Heart left ventricle (tissue), 16 donors: ENCODE data around the gene IFNGR2. TPM values are rescaled to one million over a fixed set of nuclear protein-coding genes. Genes with fewer than 3 reads are reported as not detected.

Source experiments
- ATAC-seq, 4 donors: fragments of 200-7000 bp; cut with Tn5 transposase; one replicate each; pipeline ENCODE4 v1.9.1; 2020 to 2022; ENCODE audit warnings: moderate library complexity in 4 of 4, mild to moderate bottlenecking in 3 of 4, moderate number of reproducible peaks in 1 of 4
- DNase-seq, 5 donors: peaks; one replicate each; pipeline ENCODE4 v3.0.0-alpha.2; 2020
- H3K27ac ChIP-seq, 12 donors: fragments of 200-600 bp; sonication (generic) in 4 of 12; one replicate each; pipeline versions ENCODE4 v1.5.0 to v1.8.0; 2016 to 2022; ENCODE audit warnings: mild to moderate bottlenecking in 2 of 12
- H3K27me3 ChIP-seq, 9 donors: fragments of 200-600 bp; sonication (generic) in 2 of 9; one replicate each; pipeline versions ENCODE4 v1.5.1 to v1.8.0; 2016 to 2022; ENCODE audit warnings: mild to moderate bottlenecking in 3 of 9
- H3K36me3 ChIP-seq, 9 donors: fragments of 200-600 bp; sonication (generic) in 2 of 9; one replicate each; pipeline versions ENCODE4 v1.5.0 to v1.8.0; 2018 to 2022; ENCODE audit warnings: mild to moderate bottlenecking in 2 of 9
- H3K4me1 ChIP-seq, 12 donors: fragments of 200-600 bp; sonication (generic) in 4 of 12; one replicate each; pipeline versions ENCODE4 v1.5.0 to v1.8.0; 2016 to 2022; ENCODE audit warnings: mild to moderate bottlenecking in 3 of 12
- H3K4me3 ChIP-seq, 12 donors: fragments of 200-600 bp; sonication (generic) in 4 of 12; one replicate each; pipeline versions ENCODE4 v1.5.0 to v1.8.0; 2017 to 2022; ENCODE audit warnings: mild to moderate bottlenecking in 9 of 12, moderate library complexity in 4 of 12
- H3K9me3 ChIP-seq, 12 donors: fragments of 200-600 bp; sonication (generic) in 4 of 12; one replicate each; pipeline versions ENCODE4 v1.5.0 to v1.8.0; 2016 to 2022; ENCODE audit warnings: mild to moderate bottlenecking in 1 of 12
- POLR2A ChIP-seq, 2 donors: fragments of 450-650 bp; IDR thresholded peaks; one replicate each; pipeline ENCODE4 v1.6.1; 2017; ENCODE audit warnings: antibody characterized with exemption in 2 of 2, mild to moderate bottlenecking in 2 of 2, moderate library complexity in 2 of 2
- WGBS, 4 donors: extraction: QIAGEN DNeasy Blood & Tissue Kit in 2 of 4; methylation state at CpG; one replicate each; pipeline versions ENCODE4 v1.1.5 to v1.1.7; 2013 to 2018; 5-methylcytosine and 5-hydroxymethylcytosine counted together
- intact Hi-C, 10 donors: fragments of 100-400 bp; cut with DNase I; formaldehyde crosslinking; loops; one replicate each; pipeline versions ENCODE4 v1.11.1 to v1.14.2; 2022
- polyA plus RNA-seq, 2 donors: library from polyadenylated mRNA; stranded (reverse); fragments of 200-250 nt; gene quantifications; one replicate each; pipeline ENCODE4 v1.2.3, GENCODE V29; 2013
- total RNA-seq, 9 donors: library from RNA; depleted of rRNA in 2 of 9; stranded (reverse); fragments of >200 nt in 2 of 9; fragmentation: NEBNext Ultra II Directional in 3 of 9; extraction: Animal tissue kit (Norgen Biotek cat#: 25700) in 3 of 9; gene quantifications; one replicate each; pipeline versions ENCODE4 v1.1.0 to v1.2.4, GENCODE V29; 2016 to 2023
- TF ChIP-seq, protein P1 (sequence below), 12 donors: fragments of 200-600 bp; sonication (generic) in 4 of 12; IDR thresholded peaks; one replicate each; pipeline versions ENCODE4 v1.5.0 to v1.8.0; 2018 to 2022; ENCODE audit warnings: antibody characterized with exemption in 12 of 12, mild to moderate bottlenecking in 5 of 12
- donor health status: ischemic (EF 13 %, LVEDD 7.1; RV severe dilation, severe dysfunction).
- donor health status: healthy with polysubstance abuse.
- donor health status: DM: no; HTN: yes; CAD: no.
- donor health status: DM: no; HTN: no; CAD: no.
- donor health status: ischemic (EF 25% LVEDD 6.9; RV normal size, moderate dysfunction).
- donor health status: ischemic (EF 25% LVEDD 5.7; RV mildly dilated, moderate dysfunction).
- donor health status: healthy.
- donor health status: DM: yes; HTN: yes; CAD: no.
- donor health status: ischemic (EF 35%, LVEDD 5.7; RV mildly dilated, moderate dysfunction).
- donor health status: nonischemic (EF 11% LVEDD 7.7; RV severe dilation, severe dysfunction).
- donor health status: DM: yes; HTN: yes; CAD: no.
- donor health status: PGD.
- donor health status: ischemic (EF 29% LVEDD 5.4; RV normal size, mild dysfunction).
- donor health status: nonischemic (EF 23%, LVEDD 6.1; RV moderate dilation, normal function).

Gene IFNGR2
- total and polyA plus RNA-seq, 11 donors: 25.1 to 83.3 (median 33.5) TPM

- Histone ChIP-seq H3K4me1 (peaks cover 0 to 18% (median 9%) of the 10 kb centered on the region in 12 donors), H3K27ac (no peak overlapping the region), H3K4me3 (no peak overlapping the region), H3K9me3 (no peaks in the 10 kb centered on the region), H3K36me3 (peaks cover 0 to 98% (median 87%) of the 10 kb centered on the region in 9 donors), H3K27me3 (no peaks in the 10 kb centered on the region)
- no peak for TF ChIP-seq POLR2A (IDR thresholded peaks at IDR 0.05)
- TF ChIP-seq, protein P1, sequence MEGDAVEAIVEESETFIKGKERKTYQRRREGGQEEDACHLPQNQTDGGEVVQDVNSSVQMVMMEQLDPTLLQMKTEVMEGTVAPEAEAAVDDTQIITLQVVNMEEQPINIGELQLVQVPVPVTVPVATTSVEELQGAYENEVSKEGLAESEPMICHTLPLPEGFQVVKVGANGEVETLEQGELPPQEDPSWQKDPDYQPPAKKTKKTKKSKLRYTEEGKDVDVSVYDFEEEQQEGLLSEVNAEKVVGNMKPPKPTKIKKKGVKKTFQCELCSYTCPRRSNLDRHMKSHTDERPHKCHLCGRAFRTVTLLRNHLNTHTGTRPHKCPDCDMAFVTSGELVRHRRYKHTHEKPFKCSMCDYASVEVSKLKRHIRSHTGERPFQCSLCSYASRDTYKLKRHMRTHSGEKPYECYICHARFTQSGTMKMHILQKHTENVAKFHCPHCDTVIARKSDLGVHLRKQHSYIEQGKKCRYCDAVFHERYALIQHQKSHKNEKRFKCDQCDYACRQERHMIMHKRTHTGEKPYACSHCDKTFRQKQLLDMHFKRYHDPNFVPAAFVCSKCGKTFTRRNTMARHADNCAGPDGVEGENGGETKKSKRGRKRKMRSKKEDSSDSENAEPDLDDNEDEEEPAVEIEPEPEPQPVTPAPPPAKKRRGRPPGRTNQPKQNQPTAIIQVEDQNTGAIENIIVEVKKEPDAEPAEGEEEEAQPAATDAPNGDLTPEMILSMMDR (IDR thresholded peaks at IDR 0.05): no peak
- intact Hi-C loops: no loop called here
- no peak for DNase-seq
- 92 to 96% (median 94%) methylated on average over 9 of the region's 9 CpGs for WGBS, 4 donors
- ATAC-seq: no peak
These were observed 21.0 kb downstream of the IFNGR2 start for GRCh38 chr21:33424214-33424613.

DNA sequence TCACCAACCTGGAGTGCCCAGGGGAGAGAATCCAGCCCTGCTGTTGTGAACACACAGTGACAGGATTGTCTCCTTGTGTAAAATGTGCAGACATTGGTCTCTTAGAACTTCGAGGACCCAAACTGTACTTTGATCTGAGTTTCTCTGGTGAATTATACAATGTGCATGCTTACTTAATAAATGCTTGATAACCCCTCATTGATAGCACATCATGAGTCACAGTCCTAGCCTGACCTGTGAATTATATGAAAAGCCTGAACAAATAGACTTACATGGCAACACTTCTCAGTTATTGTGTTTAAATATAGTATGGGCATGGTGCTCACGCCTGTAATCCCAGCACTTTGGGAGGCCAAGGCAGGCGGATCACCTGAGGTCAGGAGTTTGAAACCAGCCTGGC, 22.6 kb downstream of the IFNGR2 start:
- 91 to 98% (median 94%) methylated on average over 3 of the region's 3 CpGs for WGBS, 4 donors
- TF ChIP-seq, protein P1 (IDR thresholded peaks at IDR 0.05): no peak
- TF ChIP-seq POLR2A (IDR thresholded peaks at IDR 0.05): no peak
- H3K36me3 ChIP-seq: peaks cover 0 to 99% (median 93%) of the 10 kb centered on the region in 9 donors
- no peaks in the 10 kb centered on the region for H3K9me3 ChIP-seq
- no peak overlapping the region for H3K27ac ChIP-seq
- no peak for ATAC-seq
- no peaks in the 10 kb centered on the region for H3K27me3 ChIP-seq
- H3K4me1 ChIP-seq: peaks cover 0 to 6% (median 0%) of the 10 kb centered on the region in 12 donors
- no peak overlapping the region for H3K4me3 ChIP-seq
- intact Hi-C loops: no loop called here
- no peak for DNase-seq

GRCh38 chr21:33427051-33427450, 23.8 kb downstream of the IFNGR2 start:
- no peak for ATAC-seq
- TF ChIP-seq POLR2A (IDR thresholded peaks at IDR 0.05): no peak
- TF ChIP-seq, protein P1 (IDR thresholded peaks at IDR 0.05): no peak
- no peak for DNase-seq
- Histone ChIP-seq H3K4me1 (peaks cover 0 to 9% (median 0%) of the 10 kb centered on the region in 12 donors), H3K36me3 (peaks cover 0 to 99% (median 97%) of the 10 kb centered on the region in 9 donors), H3K9me3 (no peaks in the 10 kb centered on the region), H3K27me3 (no peaks in the 10 kb centered on the region), H3K27ac (no peak overlapping the region), H3K4me3 (no peak overlapping the region)
- WGBS, 4 donors: 88 to 90% (median 89%) methylated on average over 7 of the region's 7 CpGs
- intact Hi-C loops: no loop called here

DNA sequence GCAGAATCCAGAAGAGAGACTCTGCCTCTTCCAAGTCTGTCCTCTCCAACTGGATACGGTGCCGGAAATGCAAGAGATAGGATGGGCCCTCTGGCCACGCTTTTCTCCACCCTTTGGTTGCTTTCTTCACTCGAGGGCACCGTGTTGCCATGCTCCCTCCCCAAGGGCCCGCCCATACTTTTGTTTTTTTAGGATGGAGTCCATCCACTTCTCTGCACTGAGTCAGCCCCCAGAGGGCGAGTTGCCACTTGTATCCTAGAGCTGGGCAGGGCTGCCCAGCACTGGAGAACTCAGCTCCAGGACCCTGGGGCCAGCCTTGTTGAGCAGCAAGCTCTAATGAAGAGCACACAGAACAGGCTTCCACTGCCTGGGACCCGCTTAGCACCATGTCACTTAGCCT, 25.5 kb downstream of the IFNGR2 start:
- DNase-seq (no peak), ATAC-seq (peak in 2 of 4 donors; percentile 8 to 34)
- H3K27me3 ChIP-seq: no peaks in the 10 kb centered on the region
- 85 to 90% (median 89%) methylated on average over 8 of the region's 8 CpGs for WGBS, 4 donors
- no peaks in the 10 kb centered on the region for H3K9me3 ChIP-seq
- peaks cover 0 to 25% (median 0%) of the 10 kb centered on the region in 12 donors for H3K4me1 ChIP-seq
- TF ChIP-seq, protein P1 (IDR thresholded peaks at IDR 0.05): no peak
- TF ChIP-seq POLR2A (IDR thresholded peaks at IDR 0.05): no peak
- H3K27ac ChIP-seq: peak overlapping the region in 2 of 12 donors; percentile 1 to 53
- intact Hi-C loops: no loop called here
- H3K36me3 ChIP-seq: peaks cover 0 to 100% (median 99%) of the 10 kb centered on the region in 9 donors
- H3K4me3 ChIP-seq: no peak overlapping the region
